Lower lobe of right lung (tissue), 2 donors: ENCODE results near the gene LMCD1. TPM values are rescaled to one million over a fixed set of nuclear protein-coding genes. Genes with fewer than 3 reads are reported as not detected.

Source experiments
- ATAC-seq, 2 donors: fragments of 200-7000 bp; cut with Tn5 transposase; one replicate each; pipeline ENCODE4 v1.9.1; 2020 to 2022; ENCODE audit warnings: mild to moderate bottlenecking in 2 of 2, moderate library complexity in 2 of 2
- DNase-seq: peaks from one replicate; pipeline ENCODE4 v3.0.0-alpha.2; 2020
- H3K27ac ChIP-seq: fragments of 200-600 bp; one replicate; pipeline ENCODE4 v1.8.0; 2022
- H3K27me3 ChIP-seq: fragments of 200-600 bp; one replicate; pipeline ENCODE4 v1.8.0; 2022; ENCODE audit warnings: low read depth
- H3K36me3 ChIP-seq: fragments of 200-600 bp; one replicate; pipeline ENCODE4 v1.8.0; 2022; ENCODE audit warnings: mild to moderate bottlenecking
- H3K4me1 ChIP-seq: fragments of 200-600 bp; one replicate; pipeline ENCODE4 v1.8.0; 2022
- H3K4me3 ChIP-seq: fragments of 200-600 bp; one replicate; pipeline ENCODE4 v1.8.0; 2022; ENCODE audit warnings: mild to moderate bottlenecking
- H3K9me3 ChIP-seq: fragments of 200-600 bp; one replicate; pipeline ENCODE4 v1.8.0; 2022
- intact Hi-C: fragments of 100-400 bp; cut with DNase I; formaldehyde crosslinking; loops from one replicate; pipeline ENCODE4 v1.11.0; 2022
- total RNA-seq: library from RNA; stranded (reverse); fragmentation: NEBNext Ultra II Directional; extraction: Animal tissue kit (Norgen Biotek cat#: 25700); gene quantifications from one replicate; pipeline ENCODE4 v1.2.1, GENCODE V29; 2021
- TF ChIP-seq, protein P1 (sequence below): fragments of 200-600 bp; IDR thresholded peaks from one replicate; pipeline ENCODE4 v1.8.0; 2022; ENCODE audit warnings: antibody characterized with exemption, mild to moderate bottlenecking
- donor health status: DM: no; HTN: yes; CAD: no; lungs with severe emphysema.

Gene LMCD1
- total RNA-seq, 1 donor from 2014 or later: 93.6 TPM

DNA sequence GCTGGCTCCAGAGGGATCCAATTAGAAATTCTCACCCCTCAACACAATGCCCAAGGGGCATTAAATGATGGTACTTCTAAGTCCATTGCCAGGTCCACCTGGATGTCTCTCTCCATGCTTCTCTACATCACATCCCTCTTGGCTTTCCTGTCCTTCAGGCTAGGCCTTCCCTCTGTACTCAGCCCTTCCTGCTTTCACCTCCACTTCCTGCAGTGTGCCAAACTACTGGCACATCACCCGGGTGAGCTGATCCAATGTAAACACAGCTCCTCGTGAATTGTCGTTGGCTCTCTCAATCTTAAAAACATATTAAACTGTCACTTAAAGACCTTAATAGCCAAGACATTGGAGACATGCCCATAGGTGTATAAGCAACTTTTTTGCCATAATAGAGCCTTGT lies 4.0 kb downstream of the LMCD1 start:
- ATAC-seq (no peak), DNase-seq (no peak)
- H3K4me1 ChIP-seq: peaks cover 52% of the 10 kb centered on the region

DNA sequence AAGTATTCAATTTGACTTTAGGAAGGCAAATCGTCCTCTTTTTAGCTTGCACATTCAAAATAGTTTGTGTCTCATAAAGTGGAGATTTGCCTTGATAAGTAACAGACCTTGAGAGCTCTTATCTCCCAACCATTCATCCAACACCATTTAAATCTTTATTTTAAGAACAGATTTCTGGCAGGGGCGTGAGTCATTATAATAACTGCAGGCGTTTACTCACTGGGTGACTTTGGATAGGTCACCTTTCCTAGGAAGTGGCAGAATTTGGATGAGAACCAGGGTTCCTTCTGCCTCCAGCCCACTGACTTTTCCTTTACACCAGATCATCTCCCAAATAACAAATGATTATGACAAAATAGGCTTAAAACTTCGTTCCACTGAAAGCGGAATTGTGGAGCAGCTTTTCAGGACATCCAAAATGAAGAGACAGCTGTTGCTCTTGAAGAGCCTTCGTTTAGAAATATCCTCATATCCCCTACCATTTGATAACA lies 5.0 kb downstream of the LMCD1 start:
- peak overlapping the region; percentile 72 for H3K27ac ChIP-seq
- H3K9me3 ChIP-seq: no peaks in the 10 kb centered on the region
- TF ChIP-seq, protein P1, sequence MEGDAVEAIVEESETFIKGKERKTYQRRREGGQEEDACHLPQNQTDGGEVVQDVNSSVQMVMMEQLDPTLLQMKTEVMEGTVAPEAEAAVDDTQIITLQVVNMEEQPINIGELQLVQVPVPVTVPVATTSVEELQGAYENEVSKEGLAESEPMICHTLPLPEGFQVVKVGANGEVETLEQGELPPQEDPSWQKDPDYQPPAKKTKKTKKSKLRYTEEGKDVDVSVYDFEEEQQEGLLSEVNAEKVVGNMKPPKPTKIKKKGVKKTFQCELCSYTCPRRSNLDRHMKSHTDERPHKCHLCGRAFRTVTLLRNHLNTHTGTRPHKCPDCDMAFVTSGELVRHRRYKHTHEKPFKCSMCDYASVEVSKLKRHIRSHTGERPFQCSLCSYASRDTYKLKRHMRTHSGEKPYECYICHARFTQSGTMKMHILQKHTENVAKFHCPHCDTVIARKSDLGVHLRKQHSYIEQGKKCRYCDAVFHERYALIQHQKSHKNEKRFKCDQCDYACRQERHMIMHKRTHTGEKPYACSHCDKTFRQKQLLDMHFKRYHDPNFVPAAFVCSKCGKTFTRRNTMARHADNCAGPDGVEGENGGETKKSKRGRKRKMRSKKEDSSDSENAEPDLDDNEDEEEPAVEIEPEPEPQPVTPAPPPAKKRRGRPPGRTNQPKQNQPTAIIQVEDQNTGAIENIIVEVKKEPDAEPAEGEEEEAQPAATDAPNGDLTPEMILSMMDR: no peak
- H3K27me3 ChIP-seq: no peaks in the 10 kb centered on the region
- peaks cover 52% of the 10 kb centered on the region for H3K4me1 ChIP-seq
- ATAC-seq (peak in 1 of 2 donors; percentile 49), DNase-seq (no peak)
- peak overlapping the region; percentile 54 for H3K4me3 ChIP-seq
- intact Hi-C loops: no loop called here
- H3K36me3 ChIP-seq: peaks cover 5% of the 10 kb centered on the region

More for the DNA sequence above, 4.0 kb downstream of the LMCD1 start:
- no peaks in the 10 kb centered on the region for H3K9me3 ChIP-seq
- intact Hi-C loops: no loop called here
- H3K36me3 ChIP-seq: no peaks in the 10 kb centered on the region
- peak overlapping the region; percentile 72 for H3K27ac ChIP-seq
- TF ChIP-seq, protein P1: no peak
- no peaks in the 10 kb centered on the region for H3K27me3 ChIP-seq
- peak overlapping the region; percentile 54 for H3K4me3 ChIP-seq

DNA sequence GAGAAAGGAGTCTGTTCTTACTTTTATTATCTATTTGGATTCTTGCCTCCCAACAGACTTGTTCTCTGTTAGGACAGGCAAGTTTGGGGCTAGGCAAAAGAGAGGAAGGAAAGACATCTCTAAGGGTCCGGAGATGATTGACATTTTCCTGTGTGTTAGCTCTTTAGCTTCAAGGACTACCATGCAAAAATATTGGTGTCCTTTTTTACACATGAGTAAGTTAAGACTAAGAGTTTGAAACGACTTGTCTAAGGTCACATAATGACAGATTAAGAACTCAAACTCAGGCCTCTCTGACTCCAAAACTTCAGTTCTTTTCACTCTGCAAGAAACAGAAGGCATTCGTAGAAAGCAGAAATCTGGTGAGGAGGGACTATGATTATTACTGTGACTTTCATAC lies 5.9 kb downstream of the LMCD1 start:
- H3K4me3 ChIP-seq: peak overlapping the region; percentile 2
- no peaks in the 10 kb centered on the region for H3K27me3 ChIP-seq
- peaks cover 10% of the 10 kb centered on the region for H3K36me3 ChIP-seq
- no peak for DNase-seq
- intact Hi-C loops: no loop called here
- TF ChIP-seq, protein P1: no peak
- no peak overlapping the region for H3K27ac ChIP-seq
- no peaks in the 10 kb centered on the region for H3K9me3 ChIP-seq
- H3K4me1 ChIP-seq: peaks cover 52% of the 10 kb centered on the region
- ATAC-seq: no peak

DNA sequence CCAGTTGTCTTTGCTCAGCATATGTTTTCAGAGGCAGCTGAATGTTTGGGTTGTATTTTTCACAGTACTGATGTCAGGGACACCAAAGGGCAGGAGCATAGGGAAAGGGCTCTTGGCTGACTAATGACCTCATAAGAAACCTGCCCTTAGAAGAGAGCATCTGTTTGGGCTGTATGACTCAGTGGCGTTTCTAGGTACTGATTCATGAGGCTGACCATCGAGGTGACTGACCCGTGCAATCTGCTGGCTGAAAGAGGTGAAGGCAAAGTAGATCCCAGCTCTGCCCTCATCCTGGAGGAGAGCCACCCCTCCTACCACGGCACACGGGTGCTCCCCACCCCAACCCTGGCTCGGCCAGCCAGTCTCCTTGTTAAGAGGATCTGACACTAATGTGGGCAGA lies 8.3 kb downstream of the LMCD1 start:
- Histone ChIP-seq H3K4me3 (no peak overlapping the region), H3K9me3 (no peaks in the 10 kb centered on the region), H3K36me3 (peaks cover 15% of the 10 kb centered on the region), H3K27ac (no peak overlapping the region), H3K4me1 (peaks cover 54% of the 10 kb centered on the region), H3K27me3 (no peaks in the 10 kb centered on the region)
- ATAC-seq: no peak
- TF ChIP-seq, protein P1: no peak
- intact Hi-C loops: no loop called here
- DNase-seq: no peak

DNA sequence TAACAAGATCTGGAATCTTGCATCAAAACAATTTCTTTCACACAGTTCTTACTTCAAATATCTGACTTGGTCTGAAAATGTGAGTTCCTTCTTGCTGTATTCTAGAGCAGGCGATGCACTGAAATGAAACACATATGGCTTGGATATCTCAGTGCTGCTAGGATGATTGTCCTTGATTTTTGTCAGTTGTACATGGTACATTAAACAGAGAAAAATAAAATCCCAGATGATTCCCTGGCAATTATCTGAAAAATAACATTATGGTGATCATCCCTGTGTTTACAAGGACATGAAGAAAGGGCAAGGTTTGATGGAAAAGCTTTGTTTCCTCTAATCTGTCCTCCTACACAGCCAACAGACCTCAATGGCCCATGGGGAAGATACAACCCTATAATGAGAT lies 10.6 kb downstream of the LMCD1 start:
- Histone ChIP-seq H3K4me3 (no peak overlapping the region), H3K36me3 (peaks cover 15% of the 10 kb centered on the region), H3K27ac (no peak overlapping the region), H3K4me1 (peaks cover 50% of the 10 kb centered on the region), H3K9me3 (no peaks in the 10 kb centered on the region), H3K27me3 (no peaks in the 10 kb centered on the region)
- TF ChIP-seq, protein P1: no peak
- no peak for DNase-seq
- ATAC-seq: no peak
- intact Hi-C loops: no loop called here
